Measurements from ENCODE around the gene ADH1C.

ADH1C gene

GRCh38 chr4:99293357-99293756 lies 59.2 kb downstream of the ADH1C start:
- no peak for DNase-seq

- DNase-seq: no peak
Observed at GRCh38 chr4:99290848-99291786, 61.4 kb downstream of the ADH1C start, which contains the start of gene ADH1A. ADH1A (minus strand) TSS chr4:99290985; CDS start chr4:99290914, 71 bp downstream.
